ENCODE results near the gene KRT6A.
A peak's percentile ranks its signal among the peaks of the same experiment; 100 is the strongest.
"Not testable (repeated sequence)": the region's sequence is repeated elsewhere in the genome, so short reads cannot be mapped to it uniquely, and the experiment has no call there.

KRT6A gene

DNA sequence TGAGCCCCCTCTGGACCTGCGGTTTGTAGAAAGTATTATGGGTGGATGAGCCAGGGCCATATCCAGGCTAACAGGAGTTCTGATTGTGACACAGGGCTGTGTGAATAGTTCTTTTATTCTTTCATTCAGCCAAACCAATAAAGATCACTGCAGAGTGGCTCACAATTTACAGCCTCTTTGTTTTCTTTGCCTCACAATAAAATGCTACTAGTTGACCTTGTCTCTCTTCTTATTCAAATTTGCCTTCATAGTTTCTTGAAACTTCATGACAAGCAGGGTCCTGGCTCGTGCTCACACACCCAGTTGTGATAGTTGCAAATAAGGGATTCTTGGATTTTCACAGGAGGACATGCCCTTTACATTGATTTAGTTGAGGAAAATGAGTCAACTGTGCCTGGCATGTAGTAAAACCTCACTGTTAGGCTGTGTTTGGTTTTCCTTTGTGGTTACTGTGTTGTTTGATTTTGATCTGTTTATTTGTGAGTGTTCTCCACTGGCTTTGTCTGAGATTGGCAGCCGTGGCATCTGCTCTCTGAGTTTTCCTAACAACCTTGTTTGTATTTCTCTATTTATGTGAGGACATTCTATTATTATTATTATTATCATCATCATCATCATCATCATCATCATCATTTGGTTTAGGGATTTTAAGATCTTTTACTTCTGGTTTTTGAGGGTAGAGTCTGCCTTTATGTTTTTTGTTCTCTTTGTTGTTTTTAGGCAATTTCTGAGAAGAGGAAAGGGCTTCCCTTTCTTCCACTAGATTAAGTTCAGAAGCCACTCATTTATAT, 38.5 kb downstream of the KRT6A start:
- peak overlapping the region; percentile 32; the same call in 1 of the 2 replicates for H3K4me3 ChIP-seq (ENCODE audit: low read depth, low read length)
- H3K36me3 ChIP-seq (ENCODE audit: control insufficient read depth, insufficient read depth, low read length), result no peaks in the 10 kb centered on the region
- peaks cover 8% of the 10 kb centered on the region for H3K4me1 ChIP-seq (ENCODE audit: control insufficient read depth, insufficient read depth, low read length)
- H3K9ac ChIP-seq (ENCODE audit: low read depth, low read length), result no peak overlapping the region
- H3K9me3 ChIP-seq (ENCODE audit: control insufficient read depth, insufficient read depth, low read length), result no peaks in the 10 kb centered on the region
- peak overlapping the region; percentile 48 for H3K27ac ChIP-seq (ENCODE audit: low read depth, low read length)
- H3K27me3 ChIP-seq (ENCODE audit: control insufficient read depth, insufficient read depth, low read length), result no peaks in the 10 kb centered on the region

DNA sequence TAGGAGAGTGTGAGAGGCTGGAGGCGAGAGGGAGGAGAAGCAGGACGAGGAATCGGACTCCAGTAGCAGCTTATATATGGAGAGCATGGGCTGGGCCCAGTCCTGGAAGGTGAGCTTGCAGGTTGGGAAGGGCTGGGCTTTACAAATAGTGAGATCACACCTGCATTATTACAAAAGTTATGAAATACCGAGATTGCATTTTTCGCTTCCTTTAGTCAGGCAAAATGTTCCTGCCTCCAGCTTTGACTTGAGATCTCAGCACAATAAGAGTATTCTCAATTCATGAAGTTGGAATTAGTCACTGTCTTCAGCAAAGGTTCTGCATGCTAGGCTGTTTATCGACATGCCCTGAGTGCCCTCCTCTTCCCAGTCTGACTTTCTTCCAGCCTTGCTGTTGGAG, 41.0 kb downstream of the KRT6A start, which contains the start of gene KRT6B:
TSS of gene KRT6B (minus strand) at position 46 of the 400 bp plus-strand sequence. CDS start 68 bp downstream, outside the sequence.
- Histone ChIP-seq H3K4me3 (ENCODE audit: low read depth, low read length) (no peak within 1 kb of the TSS), H3K27me3 (ENCODE audit: control insufficient read depth, insufficient read depth, low read length) (no peaks in the 10 kb centered on the region), H3K4me1 (ENCODE audit: control insufficient read depth, insufficient read depth, low read length) (peaks cover 8% of the 10 kb centered on the region), H3K9ac (ENCODE audit: low read depth, low read length) (no peak within 1 kb of the TSS), H3K36me3 (ENCODE audit: control insufficient read depth, insufficient read depth, low read length) (no peaks in the 10 kb centered on the region), H3K9me3 (ENCODE audit: control insufficient read depth, insufficient read depth, low read length) (no peaks in the 10 kb centered on the region), H3K27ac (ENCODE audit: low read depth, low read length) (no peak within 1 kb of the TSS)

DNA sequence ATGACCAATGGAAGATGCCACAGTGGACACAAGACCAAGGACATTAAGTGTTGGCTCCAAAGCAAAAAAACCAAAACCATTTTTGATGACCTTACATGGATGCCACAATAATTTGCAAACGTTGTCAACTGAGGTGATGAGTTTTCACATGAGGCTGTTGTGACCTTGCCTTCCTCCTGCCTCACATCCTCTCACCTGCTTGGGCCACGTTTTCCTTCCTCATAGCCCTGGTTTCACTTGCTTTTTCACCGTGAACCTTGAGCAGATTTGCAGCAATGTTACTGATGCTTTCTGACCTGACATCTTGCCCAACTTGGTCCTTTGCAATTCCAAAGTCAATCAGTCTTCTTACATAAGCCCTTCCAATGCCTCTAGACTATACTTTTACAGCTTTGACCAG, 44.8 kb downstream of the KRT6A start:
- H3K36me3 ChIP-seq (ENCODE audit: control insufficient read depth, insufficient read depth, low read length), result no peaks in the 10 kb centered on the region
- H3K9ac ChIP-seq (ENCODE audit: low read depth, low read length), result no peak overlapping the region
- H3K27me3 ChIP-seq (ENCODE audit: control insufficient read depth, insufficient read depth, low read length), result no peaks in the 10 kb centered on the region
- H3K4me3 ChIP-seq (ENCODE audit: low read depth, low read length), result no peak overlapping the region
- no peak overlapping the region for H3K27ac ChIP-seq (ENCODE audit: low read depth, low read length)
- no peaks in the 10 kb centered on the region; the same call in 1 of the 2 replicates for H3K4me1 ChIP-seq (ENCODE audit: control insufficient read depth, insufficient read depth, low read length)
- H3K9me3 ChIP-seq (ENCODE audit: control insufficient read depth, insufficient read depth, low read length), result no peaks in the 10 kb centered on the region

DNA sequence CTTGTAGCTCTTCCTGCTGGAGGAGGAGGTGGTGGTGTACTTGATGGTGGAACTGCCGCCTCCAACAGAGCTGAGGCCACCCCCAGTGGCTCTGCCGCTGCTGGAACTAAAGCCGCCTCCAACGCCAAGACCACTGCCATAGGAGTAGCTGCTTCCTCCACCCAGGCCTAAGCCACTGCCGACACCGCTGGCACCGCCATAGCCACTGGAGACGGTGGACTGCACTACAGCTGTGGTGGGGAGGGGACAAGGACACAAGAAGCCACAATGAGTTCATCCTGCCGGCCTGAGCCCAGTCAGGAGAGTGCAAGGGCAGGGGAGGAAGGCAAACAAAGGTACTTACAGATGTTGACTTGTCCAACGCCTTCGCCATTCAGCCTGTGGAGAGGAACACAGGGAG, 45.9 kb downstream of the KRT6A start:
- H3K9ac ChIP-seq (ENCODE audit: low read depth, low read length); H3K4me1 ChIP-seq (ENCODE audit: control insufficient read depth, insufficient read depth, low read length); H3K27ac ChIP-seq (ENCODE audit: low read depth, low read length); H3K36me3 ChIP-seq (ENCODE audit: control insufficient read depth, insufficient read depth, low read length); H3K4me3 ChIP-seq (ENCODE audit: low read depth, low read length); H3K27me3 ChIP-seq (ENCODE audit: control insufficient read depth, insufficient read depth, low read length); H3K9me3 ChIP-seq (ENCODE audit: control insufficient read depth, insufficient read depth, low read length): not testable (repeated sequence)

DNA sequence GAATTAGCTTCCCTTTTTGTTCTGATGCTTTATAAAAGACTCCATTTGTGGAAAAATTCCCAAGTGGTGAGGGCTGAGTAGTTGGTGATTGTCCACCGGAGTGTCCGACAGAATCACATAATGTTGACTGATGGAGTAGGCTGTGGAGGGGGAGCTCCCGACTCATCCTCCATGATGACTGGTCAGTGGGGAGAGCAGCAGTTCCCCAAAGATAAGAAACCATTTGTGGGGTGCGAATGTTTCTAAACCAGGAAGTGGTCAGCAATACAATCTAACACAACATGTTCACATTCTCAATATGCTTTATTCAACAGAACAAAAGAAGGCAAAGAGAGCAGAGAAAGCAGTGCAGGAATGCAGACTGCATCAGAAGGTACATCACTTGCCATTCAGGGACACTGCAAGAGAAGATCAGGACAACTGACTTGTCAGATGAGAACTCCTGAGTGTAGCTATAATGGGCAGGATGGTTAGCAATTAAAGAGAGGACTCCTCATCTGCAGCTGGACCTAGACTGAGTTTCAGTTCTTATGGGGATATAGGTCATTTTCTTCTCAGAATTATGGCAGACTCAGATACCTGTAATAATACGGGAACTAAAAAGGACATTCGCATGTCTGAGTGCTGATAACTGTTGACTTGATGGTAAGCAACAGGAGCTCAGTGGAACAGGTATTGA, 46.6 kb downstream of the KRT6A start:
- Histone ChIP-seq H3K36me3 (ENCODE audit: control insufficient read depth, insufficient read depth, low read length) (no peaks in the 10 kb centered on the region), H3K27me3 (ENCODE audit: control insufficient read depth, insufficient read depth, low read length) (no peaks in the 10 kb centered on the region), H3K9me3 (ENCODE audit: control insufficient read depth, insufficient read depth, low read length) (no peaks in the 10 kb centered on the region), H3K27ac (ENCODE audit: low read depth, low read length) (no peak overlapping the region), H3K4me3 (ENCODE audit: low read depth, low read length) (no peak overlapping the region), H3K4me1 (ENCODE audit: control insufficient read depth, insufficient read depth, low read length) (peaks cover 8% of the 10 kb centered on the region), H3K9ac (ENCODE audit: low read depth, low read length) (no peak overlapping the region)

DNA sequence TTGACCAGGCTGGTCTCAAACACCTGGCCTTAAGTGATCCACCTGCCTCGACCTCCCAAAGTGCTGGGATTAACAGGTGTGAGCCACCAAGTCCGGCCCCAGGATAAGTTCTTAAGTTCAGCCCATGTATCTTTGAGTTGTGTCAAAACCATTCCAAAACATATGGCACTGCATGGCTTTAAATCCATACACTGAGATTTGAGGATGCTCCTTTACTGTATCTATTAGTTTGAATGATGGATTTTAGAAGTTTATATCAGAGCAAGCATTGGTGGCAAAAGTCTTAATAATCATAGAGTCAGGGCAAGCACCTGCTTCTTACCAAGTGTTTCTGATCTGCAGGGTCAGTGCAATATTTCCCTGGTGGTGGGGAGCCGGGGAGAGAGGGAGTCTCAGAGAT, 47.2 kb downstream of the KRT6A start:
- Histone ChIP-seq H3K4me1 (ENCODE audit: control insufficient read depth, insufficient read depth, low read length) (peaks cover 8% of the 10 kb centered on the region), H3K9me3 (ENCODE audit: control insufficient read depth, insufficient read depth, low read length) (no peaks in the 10 kb centered on the region), H3K4me3 (ENCODE audit: low read depth, low read length) (no peak overlapping the region), H3K36me3 (ENCODE audit: control insufficient read depth, insufficient read depth, low read length) (no peaks in the 10 kb centered on the region), H3K27me3 (ENCODE audit: control insufficient read depth, insufficient read depth, low read length) (no peaks in the 10 kb centered on the region), H3K27ac (ENCODE audit: low read depth, low read length) (no peak overlapping the region), H3K9ac (ENCODE audit: low read depth, low read length) (no peak overlapping the region)

DNA sequence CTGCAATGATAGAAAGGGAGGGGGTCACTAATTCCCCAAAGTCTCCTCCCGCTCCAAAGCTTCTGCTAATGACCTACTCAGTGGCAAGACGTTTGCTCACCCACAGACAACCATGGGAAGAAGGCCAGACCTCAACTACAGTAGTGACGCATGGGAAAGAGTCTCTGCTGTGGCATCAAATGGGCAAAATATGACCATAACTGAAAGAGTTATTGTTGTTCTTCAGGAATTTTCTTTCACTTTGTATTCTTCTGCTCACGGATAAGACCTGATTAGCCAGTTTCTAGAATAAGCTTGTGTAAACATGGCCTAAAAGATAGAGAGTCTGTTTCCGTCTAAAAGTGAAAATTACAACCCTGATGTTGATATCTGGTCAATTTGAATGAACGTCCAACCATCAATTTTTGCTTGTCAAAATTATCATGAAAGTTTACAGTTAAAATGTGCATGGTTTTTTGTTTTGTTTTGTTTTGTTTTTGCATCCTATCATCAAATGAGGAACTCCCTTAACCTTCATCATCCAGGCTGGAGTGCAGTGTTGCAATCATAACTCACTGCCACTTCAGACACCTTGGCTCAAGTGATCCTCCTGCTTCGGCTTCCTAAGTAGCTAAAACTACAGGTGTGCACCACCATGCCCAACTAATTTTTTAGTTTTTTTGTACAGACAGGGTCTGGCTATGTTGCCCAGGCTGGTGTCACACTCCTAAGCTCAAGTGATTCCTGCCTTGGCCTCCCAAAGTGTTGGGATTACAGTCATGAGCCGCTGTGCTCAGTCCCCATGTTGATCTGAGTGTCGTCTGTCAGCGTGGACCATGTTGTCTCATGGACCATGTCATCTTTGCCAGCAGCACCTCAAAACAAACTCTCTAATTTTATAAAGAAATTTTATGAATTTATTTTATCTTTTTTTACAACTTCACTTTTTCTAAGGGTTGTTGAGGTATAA, 48.1 kb downstream of the KRT6A start:
- H3K27me3 ChIP-seq (ENCODE audit: control insufficient read depth, insufficient read depth, low read length), result no peaks in the 10 kb centered on the region
- no peak overlapping the region for H3K27ac ChIP-seq (ENCODE audit: low read depth, low read length)
- H3K9me3 ChIP-seq (ENCODE audit: control insufficient read depth, insufficient read depth, low read length), result no peaks in the 10 kb centered on the region
- H3K36me3 ChIP-seq (ENCODE audit: control insufficient read depth, insufficient read depth, low read length), result no peaks in the 10 kb centered on the region
- H3K9ac ChIP-seq (ENCODE audit: low read depth, low read length), result no peak overlapping the region
- peaks cover 8% of the 10 kb centered on the region for H3K4me1 ChIP-seq (ENCODE audit: control insufficient read depth, insufficient read depth, low read length)
- H3K4me3 ChIP-seq (ENCODE audit: low read depth, low read length), result no peak overlapping the region

DNA sequence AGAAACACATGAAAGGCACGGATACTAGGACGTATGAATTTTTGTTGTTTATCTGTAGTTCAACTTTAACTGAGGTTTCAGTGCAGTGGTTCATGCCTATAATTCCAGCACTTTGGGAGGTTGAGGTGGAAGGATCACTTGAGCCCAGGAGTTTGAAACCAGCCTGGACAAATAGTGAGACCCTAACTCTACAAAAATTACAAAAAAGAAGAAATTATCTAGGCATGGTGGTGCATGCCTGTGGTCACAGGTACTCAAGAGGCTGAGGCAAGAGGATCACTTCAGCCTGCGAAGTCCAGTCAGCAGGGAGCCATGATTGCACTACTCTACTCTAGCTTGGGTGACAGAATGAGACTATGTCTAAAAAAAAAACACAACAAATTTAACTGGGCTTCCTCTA, 49.1 kb downstream of the KRT6A start:
- no peak overlapping the region for H3K9ac ChIP-seq (ENCODE audit: low read depth, low read length)
- peaks cover 8% of the 10 kb centered on the region for H3K4me1 ChIP-seq (ENCODE audit: control insufficient read depth, insufficient read depth, low read length)
- no peaks in the 10 kb centered on the region for H3K9me3 ChIP-seq (ENCODE audit: control insufficient read depth, insufficient read depth, low read length)
- no peaks in the 10 kb centered on the region for H3K36me3 ChIP-seq (ENCODE audit: control insufficient read depth, insufficient read depth, low read length)
- no peak overlapping the region for H3K27ac ChIP-seq (ENCODE audit: low read depth, low read length)
- no peak overlapping the region for H3K4me3 ChIP-seq (ENCODE audit: low read depth, low read length)
- H3K27me3 ChIP-seq (ENCODE audit: control insufficient read depth, insufficient read depth, low read length), result no peaks in the 10 kb centered on the region

DNA sequence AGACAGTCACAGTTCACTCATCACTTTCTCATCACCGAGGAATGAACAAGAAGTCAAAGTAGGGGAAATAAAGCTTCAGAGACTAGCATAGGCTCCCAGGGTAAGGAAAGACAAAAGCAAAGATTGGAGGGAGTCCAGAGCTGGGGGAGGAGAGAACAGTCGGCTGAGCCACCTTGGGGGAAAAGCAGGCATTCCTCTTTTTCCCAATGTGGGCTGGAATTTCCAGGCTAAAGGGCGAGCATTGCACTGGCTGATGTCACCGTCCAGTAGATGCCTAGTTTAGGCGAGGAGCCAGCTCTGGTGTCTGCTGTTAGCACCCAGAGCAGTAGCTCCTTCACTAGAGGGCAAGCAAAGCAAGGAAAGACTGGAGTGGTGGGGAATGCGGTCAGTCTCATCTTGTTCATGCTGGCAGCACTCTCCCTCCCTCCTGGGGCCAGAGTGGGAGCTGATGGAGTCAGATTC, 50.4 kb downstream of the KRT6A start:
- H3K4me1 ChIP-seq (ENCODE audit: control insufficient read depth, insufficient read depth, low read length), result peaks cover 8% of the 10 kb centered on the region
- no peaks in the 10 kb centered on the region for H3K36me3 ChIP-seq (ENCODE audit: control insufficient read depth, insufficient read depth, low read length)
- no peaks in the 10 kb centered on the region for H3K9me3 ChIP-seq (ENCODE audit: control insufficient read depth, insufficient read depth, low read length)
- H3K9ac ChIP-seq (ENCODE audit: low read depth, low read length), result no peak overlapping the region
- H3K27ac ChIP-seq (ENCODE audit: low read depth, low read length), result peak overlapping the region; percentile 7
- no peaks in the 10 kb centered on the region for H3K27me3 ChIP-seq (ENCODE audit: control insufficient read depth, insufficient read depth, low read length)
- no peak overlapping the region for H3K4me3 ChIP-seq (ENCODE audit: low read depth, low read length)

DNA sequence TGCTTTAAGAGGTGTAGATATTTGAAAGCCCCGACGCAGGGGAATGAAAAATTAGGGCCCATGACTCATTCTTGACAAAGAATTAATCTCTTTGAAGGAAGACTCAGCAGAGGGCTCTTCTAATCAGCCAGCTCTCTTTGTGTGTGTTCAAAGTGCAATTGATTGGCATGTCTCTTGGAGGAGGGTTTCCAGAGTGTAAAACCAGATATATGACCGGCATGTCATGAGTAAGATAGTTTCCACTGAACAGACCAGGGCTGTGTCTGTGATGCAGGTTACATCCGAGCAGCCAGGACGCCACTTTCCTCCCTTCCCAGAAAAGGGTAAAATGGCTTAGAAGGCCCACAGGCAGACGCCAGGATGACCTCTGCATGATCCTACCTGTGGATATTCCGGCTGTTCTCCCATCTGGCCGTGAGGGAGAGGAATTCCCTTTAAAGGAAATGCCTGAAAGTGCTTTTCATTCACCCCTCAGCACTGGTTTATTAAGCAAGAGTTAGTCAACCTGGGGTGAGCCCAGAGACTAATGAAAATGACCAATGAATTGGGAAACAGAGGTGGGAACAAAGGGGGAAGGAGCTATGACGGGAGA, 51.6 kb downstream of the KRT6A start:
- H3K27ac ChIP-seq (ENCODE audit: low read depth, low read length), result peak overlapping the region; percentile 39
- no peaks in the 10 kb centered on the region for H3K36me3 ChIP-seq (ENCODE audit: control insufficient read depth, insufficient read depth, low read length)
- H3K27me3 ChIP-seq (ENCODE audit: control insufficient read depth, insufficient read depth, low read length), result no peaks in the 10 kb centered on the region
- H3K4me1 ChIP-seq (ENCODE audit: control insufficient read depth, insufficient read depth, low read length), result peaks cover 8% of the 10 kb centered on the region
- no peak overlapping the region for H3K9ac ChIP-seq (ENCODE audit: low read depth, low read length)
- no peaks in the 10 kb centered on the region for H3K9me3 ChIP-seq (ENCODE audit: control insufficient read depth, insufficient read depth, low read length)
- no peak overlapping the region for H3K4me3 ChIP-seq (ENCODE audit: low read depth, low read length)
